Measurements from ENCODE around the gene PLEKHA7. TPM values are rescaled to one million over a fixed set of nuclear protein-coding genes. Genes with fewer than 3 reads are reported as not detected.

The PLEKHA7 gene
- total and polyA plus RNA-seq, 2 of the 4 experiments (the other 2 are of a cell fraction): 0.12 TPM; not detected in 1

- Histone ChIP-seq H3K36me3 (ENCODE audit: control insufficient read depth, insufficient read depth, low read length) (no peaks in the 10 kb centered on the region), H3K4me1 (ENCODE audit: control insufficient read depth, insufficient read depth, low read length) (no peaks in the 10 kb centered on the region), H2BK15ac (ENCODE audit: low read depth, low read length) (no peak overlapping the region), H3K23ac (ENCODE audit: low read depth, low read length) (no peak overlapping the region), H4K91ac (ENCODE audit: insufficient read depth, low read depth, low read length) (no peak overlapping the region), H3K18ac (ENCODE audit: low read depth, low read length) (no peak overlapping the region), H2AFZ (replicated peaks; ENCODE audit: low read length, poor library complexity) (no peak overlapping the region), H2AK9ac (replicated peaks; ENCODE audit: low read depth, low read length, poor library complexity) (no peak overlapping the region), H3K9me3 (ENCODE audit: control insufficient read depth, insufficient read depth, low read length) (no peaks in the 10 kb centered on the region), H4K20me1 (ENCODE audit: insufficient read depth, low read length) (no peaks in the 10 kb centered on the region), H3K79me1 (ENCODE audit: low read depth in 1 of 2, low read length in 2 of 2) (no peaks in the 10 kb centered on the region), H3K14ac (replicated peaks; ENCODE audit: low read depth, low read length) (no peak overlapping the region), H2BK20ac (ENCODE audit: low read depth, low read length) (no peak overlapping the region), H2BK120ac (ENCODE audit: low read depth, low read length) (no peak overlapping the region), H4K5ac (ENCODE audit: low read depth, low read length) (no peak overlapping the region), H2AK5ac (ENCODE audit: low read depth, low read length) (no peak overlapping the region), H4K8ac (ENCODE audit: low read depth in 2 of 2, low read length in 2 of 2) (no peak overlapping the region), H3K56ac (ENCODE audit: extremely low read depth, insufficient read depth, low read length) (no peak overlapping the region), H3K27me3 (ENCODE audit: control insufficient read depth, insufficient read depth, low read length) (no peaks in the 10 kb centered on the region; the same call in 1 of the 2 replicates), H3K27ac (ENCODE audit: insufficient read depth, low read length) (no peak overlapping the region), H2BK5ac (ENCODE audit: low read depth, low read length, poor library complexity, severe bottlenecking) (no peak overlapping the region), H3K4me2 (ENCODE audit: low read depth, low read length) (no peak overlapping the region), H3K9me1 (ENCODE audit: insufficient read depth, low read length) (no peaks in the 10 kb centered on the region; the same call in 1 of the 2 replicates), H3K9ac (ENCODE audit: low read depth, low read length) (no peak overlapping the region), H3K4me3 (ENCODE audit: insufficient read depth, low read depth, low read length) (no peak overlapping the region), H3K4ac (ENCODE audit: low read depth, low read length) (no peak overlapping the region)
- WGBS, 2 experiments (ENCODE audit: extremely low coverage in 2 of 2, insufficient read length in 1 of 2): 88% methylated on average over 12 of the region's 22 CpGs; no CpG with 5 or more reads in 1 of the 2 experiments
- no peak for DNase-seq
- intact Hi-C loops (cut with micrococcal nuclease): loop anchor here (10.0 kb wide), 1 partner anchor 721 kb away; no protein-coding TSS in a partner anchor
- TF ChIP-seq MAFK (IDR thresholded peaks at IDR 0.05; ENCODE audit: low read depth, low read length): no peak
- ChIA-PET CTCF (interaction anchor here (0.5 to 1.2 kb wide), 2 partner anchors 10 to 654 kb away, joined by 3 to 4 read pairs; no protein-coding TSS in a partner anchor), POLR2A (ENCODE audit: unreplicated experiment) (no interaction called here)
- no TSS peak for BruUV-seq (replicated peaks)
- no peak for ATAC-seq (ENCODE audit: low read depth)
- dilution Hi-C loops (cut with HindIII; ENCODE audit: low sequenced_read_pairs, unreplicated experiment): no loop called here
- in situ Hi-C loops (cut with MboI; ENCODE audit: low sequenced_read_pairs): loop anchor here (10.0 kb wide), 1 partner anchor 281 kb away; no protein-coding TSS in a partner anchor
Observed at GRCh38 chr11:16783321-16783801, 230.9 kb downstream of the PLEKHA7 start.
